Ascending aorta (tissue), 2 donors: ENCODE data around the gene ECPAS. TPM values are rescaled to one million over a fixed set of nuclear protein-coding genes. Genes with fewer than 3 reads are reported as not detected.
"Not testable (repeated sequence)": the region's sequence is repeated elsewhere in the genome, so short reads cannot be mapped to it uniquely, and the experiment has no call there.

ENCODE experiments used
- DNase-seq, 2 donors: peaks; one replicate each; pipeline ENCODE4 v3.0.0-alpha.2; 2019; ENCODE audit warnings: low spot score in 2 of 2
- H3K27ac ChIP-seq, 2 donors: fragments of 200-600 bp; sonication (generic); one replicate each; pipeline ENCODE4 v1.5.1; 2016 to 2017; ENCODE audit warnings: mild to moderate bottlenecking in 1 of 2
- H3K27me3 ChIP-seq: fragments of 200-600 bp; sonication (generic); one replicate; pipeline ENCODE4 v1.5.1; 2017
- H3K36me3 ChIP-seq, 2 donors: fragments of 200-600 bp; sonication (generic); one replicate each; pipeline ENCODE4 v1.5.1; 2016
- H3K4me1 ChIP-seq, 2 donors: fragments of 200-600 bp; sonication (generic); one replicate each; pipeline ENCODE4 v1.5.1; 2016 to 2017; ENCODE audit warnings: mild to moderate bottlenecking in 1 of 2
- H3K4me3 ChIP-seq, 2 donors: fragments of 200-600 bp; sonication (generic); one replicate each; pipeline ENCODE4 v1.5.1; 2016 to 2017; ENCODE audit warnings: mild to moderate bottlenecking in 1 of 2
- H3K9me3 ChIP-seq, 2 donors: fragments of 200-600 bp; sonication (generic); one replicate each; pipeline ENCODE4 v1.5.1; 2016
- CTCF ChIP-seq, 3 experiments: fragments of 200-600 bp in 2 of 3; fragments of 450-650 bp in 1 of 3; sonication (generic) in 2 of 3; IDR thresholded peaks; one replicate each; pipeline ENCODE4 v1.5.1; 2016 to 2019; ENCODE audit warnings: antibody characterized with exemption in 3 of 3, mild to moderate bottlenecking in 1 of 3, moderate library complexity in 1 of 3
- intact Hi-C: fragments of 100-400 bp; cut with DNase I; formaldehyde crosslinking; loops from one replicate; pipeline ENCODE4 v1.15.1; 2023
- total RNA-seq: library from RNA; depleted of rRNA; stranded (reverse); fragments of >200 nt; gene quantifications from one replicate; pipeline ENCODE4 v1.1.0, GENCODE V29; 2016

ECPAS gene
- total RNA-seq, 1 donor from 2014 or later, result 32.6 TPM

DNA sequence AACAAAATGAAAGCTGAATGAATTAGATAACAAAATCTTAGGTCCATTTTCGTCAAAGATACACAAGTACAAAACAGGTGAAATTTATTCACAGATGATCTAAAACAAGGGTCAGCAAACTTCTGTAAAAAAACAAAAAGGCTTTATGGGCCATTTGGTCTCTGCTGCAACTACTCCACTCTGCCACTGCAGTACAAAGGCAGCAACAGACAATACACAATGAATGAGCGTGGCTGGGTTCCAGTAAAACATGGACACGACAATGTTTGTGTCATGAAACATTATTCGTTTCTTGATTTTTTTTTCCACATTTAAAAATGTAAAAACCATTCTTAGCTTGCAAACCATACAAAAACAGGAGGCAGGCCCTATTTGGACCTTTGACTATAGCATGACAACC is 71.9 kb downstream of the ECPAS start:
- intact Hi-C loops, result no loop called here
- H3K36me3 ChIP-seq, result peaks cover 61 to 97% of the 10 kb centered on the region in 2 donors
- TF ChIP-seq CTCF (IDR thresholded peaks at IDR 0.05), result no peak

DNA sequence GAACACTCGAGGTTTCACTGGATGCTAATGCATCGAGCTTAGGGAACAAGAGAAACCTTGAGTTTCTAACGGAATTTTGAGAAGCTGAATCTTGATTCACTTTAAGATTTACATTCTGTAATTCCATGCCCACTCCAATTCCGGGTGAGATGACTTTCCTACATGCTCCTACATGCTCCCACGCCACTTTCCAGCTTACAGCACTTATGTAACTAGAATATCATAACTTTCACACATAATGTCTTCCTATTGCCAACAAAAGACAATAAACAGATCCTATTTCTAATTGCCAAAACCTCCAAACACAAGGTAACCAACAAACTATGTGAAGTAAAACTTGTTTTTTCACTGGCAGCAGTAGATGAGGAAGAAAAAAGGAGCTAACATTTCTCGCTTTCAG is 72.9 kb downstream of the ECPAS start:
- no peak for DNase-seq
- H3K4me3 ChIP-seq, result no peak overlapping the region
- no peaks in the 10 kb centered on the region for H3K4me1 ChIP-seq
- no peaks in the 10 kb centered on the region for H3K9me3 ChIP-seq
- intact Hi-C loops, result no loop called here
- no peaks in the 10 kb centered on the region for H3K27me3 ChIP-seq
- no peak for TF ChIP-seq CTCF (IDR thresholded peaks at IDR 0.05)
- H3K36me3 ChIP-seq, result peaks cover 60 to 97% of the 10 kb centered on the region in 2 donors
- no peak overlapping the region for H3K27ac ChIP-seq

More for the DNA sequence above, 71.9 kb downstream of the ECPAS start:
- Histone ChIP-seq H3K4me1 (no peaks in the 10 kb centered on the region), H3K27me3 (no peaks in the 10 kb centered on the region), H3K9me3 (no peaks in the 10 kb centered on the region), H3K27ac (no peak overlapping the region), H3K4me3 (no peak overlapping the region)
- no peak for DNase-seq

GRCh38 chr9:111407813-111408212 is 76.4 kb downstream of the ECPAS start:
- TF ChIP-seq CTCF (IDR thresholded peaks at IDR 0.05), result no peak
- Histone ChIP-seq H3K27me3 (no peaks in the 10 kb centered on the region), H3K9me3 (peaks cover 0 to 5% of the 10 kb centered on the region in 2 donors), H3K4me3 (no peak overlapping the region), H3K36me3 (peaks cover 66 to 97% of the 10 kb centered on the region in 2 donors), H3K4me1 (no peaks in the 10 kb centered on the region), H3K27ac (no peak overlapping the region)
- intact Hi-C loops, result no loop called here
- no peak for DNase-seq

- Histone ChIP-seq H3K4me1 (no peaks in the 10 kb centered on the region), H3K36me3 (peaks cover 60 to 97% of the 10 kb centered on the region in 2 donors), H3K27ac (no peak overlapping the region), H3K27me3 (no peaks in the 10 kb centered on the region), H3K9me3 (peaks cover 3 to 19% of the 10 kb centered on the region in 2 donors), H3K4me3 (no peak overlapping the region)
- no peak for DNase-seq
- intact Hi-C loops, result no loop called here
- no peak for TF ChIP-seq CTCF (IDR thresholded peaks at IDR 0.05)
Observed at GRCh38 chr9:111405701-111406100, 78.5 kb downstream of the ECPAS start.

GRCh38 chr9:111401486-111401885 is 82.7 kb downstream of the ECPAS start:
- H3K4me1 ChIP-seq, H3K4me3 ChIP-seq, H3K27ac ChIP-seq, intact Hi-C loops, H3K27me3 ChIP-seq, DNase-seq: not testable (repeated sequence)
- Histone ChIP-seq H3K36me3 (peaks cover 63 to 87% of the 10 kb centered on the region in 2 donors), H3K9me3 (peaks cover 3 to 23% of the 10 kb centered on the region in 2 donors)

DNA sequence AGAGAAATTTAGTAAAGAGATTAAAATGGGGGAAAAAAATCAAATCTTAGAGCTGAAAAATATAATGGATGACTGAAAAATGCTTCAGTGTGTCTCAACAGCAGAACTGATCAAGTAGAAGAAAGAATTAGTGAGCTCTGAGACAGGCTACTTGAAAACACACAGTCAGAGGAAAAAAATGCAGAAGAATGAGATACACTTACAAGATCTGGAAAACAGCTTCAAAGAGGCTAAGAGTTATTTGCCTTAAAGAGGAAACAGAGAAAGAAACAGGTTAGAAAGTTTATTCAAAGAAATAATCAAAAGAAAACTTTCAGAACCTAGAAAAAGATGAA is 83.7 kb downstream of the ECPAS start:
- peaks cover 61 to 87% of the 10 kb centered on the region in 2 donors for H3K36me3 ChIP-seq

More for the DNA sequence above, 83.7 kb downstream of the ECPAS start:
- no peak for DNase-seq
- no peaks in the 10 kb centered on the region for H3K4me1 ChIP-seq
- H3K4me3 ChIP-seq, result no peak overlapping the region
- intact Hi-C loops, result no loop called here
- TF ChIP-seq CTCF (IDR thresholded peaks at IDR 0.05), result no peak
- H3K27ac ChIP-seq, result no peak overlapping the region
- no peaks in the 10 kb centered on the region for H3K27me3 ChIP-seq
- peaks cover 3 to 23% of the 10 kb centered on the region in 2 donors for H3K9me3 ChIP-seq
